Body of pancreas (tissue), 4 donors: Measurements from ENCODE around the gene MTPN. TPM values are rescaled to one million over a fixed set of nuclear protein-coding genes. Genes with fewer than 3 reads are reported as not detected.

Source experiments
- ATAC-seq: fragments of 150-250 bp; one replicate; pipeline ENCODE4 v1.9.1; 2016
- DNase-seq, 4 donors: peaks; one replicate each; pipeline ENCODE4 v3.0.0-alpha.2; 2019
- H3K27ac ChIP-seq, 4 donors: fragments of 200-600 bp; sonication (generic); 1 replicate in 3 of 4; 2 replicates in 1 of 4; pipeline versions ENCODE4 v1.5.1 to v1.6.1; 2016 to 2019; ENCODE audit warnings: mild to moderate bottlenecking in 1 of 4, mixed read lengths in 1 of 4, moderate library complexity in 1 of 4
- H3K27me3 ChIP-seq, 2 donors: fragments of 200-600 bp; sonication (generic); one replicate each; pipeline ENCODE4 v1.6.0; 2016; ENCODE audit warnings: mild to moderate bottlenecking in 1 of 2
- H3K36me3 ChIP-seq, 2 donors: fragments of 200-600 bp; sonication (generic); replicated peaks in 1 of 2; 2 replicates each; pipeline ENCODE4 v1.5.1; 2016; ENCODE audit warnings: low read depth in 2 of 2; ENCODE audit not compliant: insufficient read depth in 1 of 2
- H3K4me1 ChIP-seq: fragments of 200-600 bp; sonication (generic); one replicate; pipeline ENCODE4 v1.6.0; 2016
- H3K4me3 ChIP-seq, 2 donors: fragments of 200-600 bp; sonication (generic); 1 replicate in 1 of 2; 2 replicates in 1 of 2; pipeline ENCODE4 v1.5.1; 2016 to 2019
- H3K9me3 ChIP-seq, 3 donors: fragments of 200-600 bp; sonication (generic); 1 replicate in 2 of 3; 2 replicates in 1 of 3; pipeline ENCODE4 v1.5.1; 2016
- CTCF ChIP-seq, 7 experiments: fragments of 450-650 bp in 4 of 7; fragments of 200-600 bp in 3 of 7; sonication (generic) in 3 of 7; IDR thresholded peaks; one replicate each; pipeline ENCODE4 v1.5.1; 2016 to 2019; ENCODE audit warnings: antibody characterized with exemption in 7 of 7
- POLR2A ChIP-seq, 3 donors: fragments of 450-650 bp; IDR thresholded peaks; one replicate each; pipeline ENCODE4 v1.6.1; 2016; ENCODE audit warnings: antibody characterized with exemption in 3 of 3, mild to moderate bottlenecking in 2 of 3
- WGBS, 2 donors: methylation state at CpG; one replicate each; pipeline ENCODE4 v1.1.5; 2017; 5-methylcytosine and 5-hydroxymethylcytosine counted together
- intact Hi-C: fragments of 100-400 bp; cut with DNase I; formaldehyde crosslinking; loops from one replicate; pipeline ENCODE4 v1.15.1; 2023
- total RNA-seq, 2 donors: library from RNA; depleted of rRNA; stranded (reverse); fragments of >200 nt; gene quantifications; one replicate each; pipeline ENCODE4 v1.1.0, GENCODE V29; 2016

Gene MTPN
- total RNA-seq, 2 donors from 2014 or later = 23.1 to 25.1 TPM

- H3K27ac ChIP-seq = no peak overlapping the region
- no peak for DNase-seq
- WGBS, 2 donors = 63 to 70% methylated on average over 5 of the region's 5 CpGs
- H3K4me3 ChIP-seq = no peak overlapping the region
- no peaks in the 10 kb centered on the region for H3K27me3 ChIP-seq
- no peaks in the 10 kb centered on the region for H3K9me3 ChIP-seq
- TF ChIP-seq CTCF (IDR thresholded peaks at IDR 0.05) (no peak), POLR2A (IDR thresholded peaks at IDR 0.05) (no peak)
- H3K4me1 ChIP-seq = no peaks in the 10 kb centered on the region
- intact Hi-C loops = no loop called here
- H3K36me3 ChIP-seq = no peaks in the 10 kb centered on the region
- ATAC-seq = no peak
Measured at GRCh38 chr7:135886345-135887132, 90.6 kb downstream of the MTPN start.

DNA sequence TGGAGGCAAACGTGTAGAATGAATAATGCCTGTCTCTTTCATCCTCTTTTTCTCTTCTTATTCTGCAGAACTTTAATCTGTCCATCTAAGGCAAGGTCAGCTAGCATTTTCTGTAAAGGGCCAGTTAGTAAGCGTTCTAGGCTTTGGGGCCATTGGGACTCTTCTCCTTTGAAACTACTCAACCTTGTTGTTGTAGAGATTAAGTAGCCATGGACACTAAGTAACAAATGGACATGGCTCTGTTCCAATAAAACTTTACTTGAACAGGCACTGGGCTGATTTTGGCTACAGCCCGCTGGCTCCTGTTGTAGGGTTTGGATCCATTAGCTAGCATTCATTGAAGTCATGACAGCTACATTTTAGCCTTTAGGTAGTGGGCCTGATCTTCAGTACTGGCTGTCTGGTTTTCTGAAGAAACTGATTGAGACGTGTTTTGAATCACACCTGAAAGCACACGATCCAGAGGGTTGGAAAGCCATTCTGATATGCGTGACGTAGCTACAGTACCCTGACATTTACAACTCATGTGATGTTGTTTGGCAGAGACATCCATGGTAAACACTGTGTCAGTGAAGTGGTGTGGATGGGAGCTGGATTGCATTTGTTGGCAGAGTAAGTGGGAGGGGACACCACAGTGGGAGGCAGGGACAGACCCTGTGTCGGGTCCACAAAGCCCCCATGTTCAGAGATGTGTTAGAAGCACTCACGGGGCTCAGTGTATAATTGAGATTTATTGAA, 92.5 kb downstream of the MTPN start:
- no peaks in the 10 kb centered on the region for H3K36me3 ChIP-seq
- 68 to 77% methylated on average over 9 of the region's 9 CpGs for WGBS, 2 donors
- H3K4me3 ChIP-seq = no peak overlapping the region
- TF ChIP-seq CTCF (IDR thresholded peaks at IDR 0.05) (no peak), POLR2A (IDR thresholded peaks at IDR 0.05) (no peak)
- no peak for DNase-seq
- no peaks in the 10 kb centered on the region for H3K9me3 ChIP-seq
- no peaks in the 10 kb centered on the region for H3K27me3 ChIP-seq
- intact Hi-C loops = no loop called here
- no peak overlapping the region for H3K27ac ChIP-seq
- no peak for ATAC-seq
- H3K4me1 ChIP-seq = no peaks in the 10 kb centered on the region

GRCh38 chr7:135879233-135879632, 97.9 kb downstream of the MTPN start:
- Histone ChIP-seq H3K27me3 (no peaks in the 10 kb centered on the region), H3K27ac (no peak overlapping the region), H3K4me1 (no peaks in the 10 kb centered on the region), H3K36me3 (no peaks in the 10 kb centered on the region), H3K9me3 (no peaks in the 10 kb centered on the region), H3K4me3 (no peak overlapping the region)
- no peak for DNase-seq
- no peak for TF ChIP-seq CTCF (IDR thresholded peaks at IDR 0.05)
- TF ChIP-seq POLR2A (IDR thresholded peaks at IDR 0.05) = no peak
- no peak for ATAC-seq
- intact Hi-C loops = no loop called here

GRCh38 chr7:135878284-135878683, 98.9 kb downstream of the MTPN start:
- DNase-seq (no peak), ATAC-seq (no peak)
- no peak overlapping the region for H3K4me3 ChIP-seq
- intact Hi-C loops = no loop called here
- H3K27ac ChIP-seq = no peak overlapping the region
- no peak for TF ChIP-seq POLR2A (IDR thresholded peaks at IDR 0.05)
- no peak for TF ChIP-seq CTCF (IDR thresholded peaks at IDR 0.05)
- 84 to 88% methylated on average over 3 of the region's 3 CpGs for WGBS, 2 donors
- H3K27me3 ChIP-seq = no peaks in the 10 kb centered on the region
- no peaks in the 10 kb centered on the region for H3K9me3 ChIP-seq
- H3K4me1 ChIP-seq = no peaks in the 10 kb centered on the region
- H3K36me3 ChIP-seq = no peaks in the 10 kb centered on the region
